HepG2 (cell line): Measurements from ENCODE around the gene TPM1. TPM values are rescaled to one million over a fixed set of nuclear protein-coding genes. Genes with fewer than 3 reads are reported as not detected.

Experiments
- ATF4 ChIP-seq, 2 experiments: fragments of 450-650 bp in 1 of 2; sonication (generic) in 1 of 2; formaldehyde crosslinking; IDR thresholded peaks; 2 replicates each; pipeline versions ENCODE4 v1.5.0 to v1.8.0; 2020 to 2022; ENCODE audit warnings: mild to moderate bottlenecking in 1 of 2, missing genetic modification reagents in 1 of 2
- ATRX ChIP-seq: sonication (generic); formaldehyde crosslinking; IDR thresholded peaks from 2 replicates; pipeline ENCODE4 v1.4.0; 2020; ENCODE audit warnings: missing genetic modification reagents, borderline replicate concordance
- CREB3 ChIP-seq: sonication (generic); formaldehyde crosslinking; IDR thresholded peaks from 2 replicates; pipeline ENCODE4 v1.5.0; 2020; ENCODE audit warnings: missing genetic modification reagents
- ELF4 ChIP-seq: sonication (generic); formaldehyde crosslinking; IDR thresholded peaks from 2 replicates; pipeline ENCODE4 v1.5.0; 2020; ENCODE audit warnings: missing genetic modification reagents, mild to moderate bottlenecking, moderate library complexity, borderline replicate concordance
- FOXJ3 ChIP-seq: sonication (generic); formaldehyde crosslinking; IDR thresholded peaks from 2 replicates; pipeline ENCODE4 v1.4.0; 2020; ENCODE audit warnings: missing genetic modification reagents, mild to moderate bottlenecking, borderline replicate concordance
- GMEB1 ChIP-seq: sonication (generic); formaldehyde crosslinking; IDR thresholded peaks from 2 replicates; pipeline ENCODE4 v1.5.1; 2020; ENCODE audit warnings: missing genetic modification reagents, mild to moderate bottlenecking, borderline replicate concordance
- HNF4A ChIP-seq: sonication (generic); formaldehyde crosslinking; IDR thresholded peaks from 2 replicates; pipeline ENCODE4 v1.4.0; 2020; ENCODE audit warnings: missing genetic modification reagents
- NRL ChIP-seq: sonication (generic); formaldehyde crosslinking; IDR thresholded peaks from 2 replicates; pipeline ENCODE4 v1.5.0; 2020; ENCODE audit warnings: missing genetic modification reagents, mild to moderate bottlenecking, moderate library complexity, borderline replicate concordance
- RBFOX2 ChIP-seq: fragments of 200-400 bp; formaldehyde crosslinking; IDR thresholded peaks from 2 replicates; pipeline ENCODE4 v1.6.1; 2017; ENCODE audit warnings: low read depth, mild to moderate bottlenecking, low read length
- TCF7L2 ChIP-seq: IDR thresholded peaks from 2 replicates; pipeline ENCODE4 v1.6.1; 2011; ENCODE audit warnings: mild to moderate bottlenecking, low read depth, low read length, moderate library complexity
- TFDP2 ChIP-seq: sonication (generic); formaldehyde crosslinking; IDR thresholded peaks from 2 replicates; pipeline ENCODE4 v1.4.0; 2020; ENCODE audit warnings: missing genetic modification reagents
- TRIM22 ChIP-seq: fragments of 450-650 bp; IDR thresholded peaks from 2 replicates; pipeline ENCODE4 v1.6.1; 2017
- ZNF44 ChIP-seq: sonication (generic); formaldehyde crosslinking; IDR thresholded peaks from 2 replicates; pipeline ENCODE4 v1.5.1; 2020; ENCODE audit warnings: mild to moderate bottlenecking, missing genetic modification reagents
- ZNF800 ChIP-seq: sonication (generic); formaldehyde crosslinking; IDR thresholded peaks from 2 replicates; pipeline ENCODE4 v1.4.0; 2020; ENCODE audit warnings: missing genetic modification reagents
- polyA plus RNA-seq, 8 experiments: library from polyadenylated mRNA; depleted of rRNA in 3 of 8; stranded (reverse) in 7 of 8; unstranded in 1 of 8; fragments of >200 nt; fragmentation: Illumina TruSeq in 4 of 8; extraction: Trizol in 4 of 8; gene quantifications; 2 replicates each; pipeline versions ENCODE4 v1.2.1 to v1.2.3, GENCODE V29; 2011 to 2016; ENCODE audit warnings: low read depth in 4 of 8, missing spikeins in 1 of 8, mixed read lengths in 1 of 8; ENCODE audit not compliant: insufficient read depth in 1 of 8
- total RNA-seq, 5 experiments: library from RNA; depleted of rRNA; stranded (reverse); fragments of >200 nt; fragmentation: Illumina TruSeq; extraction: Trizol; gene quantifications; 2 replicates each; pipeline ENCODE4 v1.2.3, GENCODE V29; 2016; ENCODE audit warnings: low read depth in 1 of 5

TPM1 gene
- total and polyA plus RNA-seq, 2 of the 13 experiments (the other 11 are each of a cell fraction or from before 2014, with no cell fraction given): 98.9 to 109 TPM

GRCh38 chr15:63107895-63108546, 65.5 kb downstream of the TPM1 start (continued):
- TF ChIP-seq TCF7L2: 0 out of 2 replicates have a peak, but pooled peaks have one; percentile 24
- TF ChIP-seq RBFOX2: no peak
- no peak for TF ChIP-seq ATF4 (CRISPR knock-in tag; IDR thresholded peaks at IDR 0.05)
- TF ChIP-seq NRL (CRISPR knock-in tag): no peak
- no peak for TF ChIP-seq CREB3 (CRISPR knock-in tag)
- no peak; the same call in 1 of the 2 replicates for TF ChIP-seq GMEB1 (CRISPR knock-in tag)
- peak; percentile 54; the same call in 1 of the 2 replicates for TF ChIP-seq FOXJ3
- 0 out of 2 replicates have a peak, but pooled peaks have one; percentile 35 for TF ChIP-seq ZNF44
- TF ChIP-seq TFDP2 (CRISPR knock-in tag): no peak
- TF ChIP-seq ELF4 (CRISPR knock-in tag): peak; percentile 70; the same call in 1 of the 2 replicates
- TF ChIP-seq HNF4A (CRISPR knock-in tag): peak; percentile 94
- no peak for TF ChIP-seq ATRX (CRISPR knock-in tag)
- TF ChIP-seq ZNF800 (CRISPR knock-in tag): peak; percentile 60; the same call in 1 of the 2 replicates
- TF ChIP-seq TRIM22: no peak
